HG02970 (cell line): ENCODE data around the gene GPM6B.

Experiments used
- ATAC-seq: cut with Tn5 transposase; IDR thresholded peaks from one replicate; pipeline ENCODE4 v1.9.1; 2021; ENCODE audit warnings: mild to moderate bottlenecking, moderate library complexity, moderate number of reproducible peaks; ENCODE audit not compliant: unreplicated experiment, low FRiP score

The GPM6B gene

DNA sequence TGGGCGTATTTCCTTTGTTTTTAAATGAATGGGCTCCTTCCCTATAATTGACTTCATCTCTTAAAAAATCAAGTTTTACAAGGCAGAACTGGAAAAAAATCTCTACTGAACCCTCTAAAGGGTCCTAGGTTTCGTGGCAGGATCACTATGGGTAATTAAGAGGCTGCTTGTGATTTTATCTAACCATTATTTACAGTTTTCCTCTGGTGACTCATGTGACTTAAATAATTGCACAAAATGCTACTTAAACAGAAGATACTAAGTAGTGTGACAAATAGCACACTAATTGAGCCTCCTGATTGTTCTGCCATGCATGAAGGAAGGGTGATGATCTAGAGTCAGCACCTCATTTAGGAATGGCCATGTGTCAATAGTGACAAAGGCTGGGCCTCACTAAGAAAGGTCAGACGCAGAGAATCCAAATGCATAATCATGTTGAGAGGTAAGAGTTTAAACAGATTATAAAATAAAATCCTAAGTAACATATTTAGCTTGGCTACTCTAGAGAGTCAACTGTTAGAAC is 46.8 kb downstream of the GPM6B start:
- no peak for ATAC-seq

DNA sequence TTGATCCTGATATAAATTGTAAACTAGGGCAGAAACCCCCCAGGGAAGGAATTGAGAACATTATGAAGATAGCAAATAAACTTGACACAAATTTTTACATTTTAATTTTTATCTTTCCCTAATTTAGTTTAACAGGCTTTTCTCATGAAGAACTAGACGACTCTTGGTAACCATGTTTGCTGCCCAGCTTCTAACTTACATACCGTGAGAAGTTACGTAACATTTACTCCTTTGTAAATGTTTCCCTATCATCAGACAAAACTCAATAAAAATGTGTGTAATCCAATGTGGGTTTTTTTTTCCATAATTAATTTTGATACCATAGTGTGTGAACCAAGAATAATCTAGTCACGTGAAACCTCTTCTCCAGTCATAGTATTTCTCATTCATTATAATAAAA is 48.0 kb downstream of the GPM6B start:
- ATAC-seq, result no peak

DNA sequence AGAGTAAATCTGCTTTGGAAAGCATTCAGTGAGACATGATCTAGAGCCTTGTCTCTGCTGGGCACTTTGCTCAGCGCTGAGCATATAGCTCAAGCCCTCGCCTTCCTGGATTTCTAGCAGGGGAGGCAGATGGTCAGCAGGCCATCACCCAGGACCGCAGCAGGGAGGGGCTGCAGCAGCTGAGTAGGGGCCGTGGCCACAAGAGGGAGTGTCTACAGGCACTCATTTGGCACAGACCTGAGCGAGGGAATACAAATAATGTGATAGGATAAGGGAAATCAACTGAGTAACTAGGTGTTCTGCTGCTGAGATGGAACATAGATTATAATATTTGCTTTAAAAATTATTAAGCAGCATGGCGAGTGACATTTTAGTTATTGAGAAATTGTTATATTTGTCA is 52.1 kb downstream of the GPM6B start:
- ATAC-seq, result no peak

DNA sequence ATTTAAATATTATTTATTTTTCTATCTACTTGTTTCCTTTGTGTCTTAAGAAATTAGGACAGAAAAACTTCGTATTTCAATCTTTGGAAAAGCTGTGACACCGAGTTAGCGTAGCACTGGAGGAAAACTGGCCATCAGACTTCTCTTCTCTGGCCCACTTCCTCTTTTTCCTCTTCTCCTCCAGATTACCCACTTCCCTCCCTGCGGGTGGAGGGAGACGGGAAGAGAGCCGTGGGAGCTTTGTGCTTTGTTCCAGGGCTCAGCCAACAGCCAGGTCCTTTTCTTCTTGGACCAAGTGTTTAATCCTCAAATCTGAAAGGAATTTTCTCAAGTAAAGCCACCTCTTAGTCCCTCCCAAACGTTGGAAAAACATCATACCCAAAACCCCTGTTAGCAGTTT is 52.6 kb downstream of the GPM6B start:
- ATAC-seq, result no peak

DNA sequence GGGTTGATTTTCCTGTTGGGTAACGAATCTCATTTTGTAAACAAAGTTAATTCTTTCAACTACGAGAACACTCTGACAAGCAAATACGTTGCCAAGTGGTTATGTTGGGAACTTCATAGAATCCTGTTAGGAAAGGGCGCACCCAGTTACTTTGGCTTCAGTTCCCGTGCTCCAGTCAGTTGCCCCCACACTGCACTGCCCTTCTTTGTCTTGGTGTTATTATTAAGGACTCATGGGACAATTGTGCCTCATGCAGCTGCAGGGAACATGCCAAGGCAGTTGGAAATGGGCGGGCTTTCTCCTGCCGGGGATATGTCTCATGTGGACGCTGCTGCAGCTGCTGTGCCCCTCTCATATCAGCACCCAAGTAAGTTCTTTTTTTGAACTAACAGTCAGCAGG is 53.4 kb downstream of the GPM6B start:
- no peak for ATAC-seq

DNA sequence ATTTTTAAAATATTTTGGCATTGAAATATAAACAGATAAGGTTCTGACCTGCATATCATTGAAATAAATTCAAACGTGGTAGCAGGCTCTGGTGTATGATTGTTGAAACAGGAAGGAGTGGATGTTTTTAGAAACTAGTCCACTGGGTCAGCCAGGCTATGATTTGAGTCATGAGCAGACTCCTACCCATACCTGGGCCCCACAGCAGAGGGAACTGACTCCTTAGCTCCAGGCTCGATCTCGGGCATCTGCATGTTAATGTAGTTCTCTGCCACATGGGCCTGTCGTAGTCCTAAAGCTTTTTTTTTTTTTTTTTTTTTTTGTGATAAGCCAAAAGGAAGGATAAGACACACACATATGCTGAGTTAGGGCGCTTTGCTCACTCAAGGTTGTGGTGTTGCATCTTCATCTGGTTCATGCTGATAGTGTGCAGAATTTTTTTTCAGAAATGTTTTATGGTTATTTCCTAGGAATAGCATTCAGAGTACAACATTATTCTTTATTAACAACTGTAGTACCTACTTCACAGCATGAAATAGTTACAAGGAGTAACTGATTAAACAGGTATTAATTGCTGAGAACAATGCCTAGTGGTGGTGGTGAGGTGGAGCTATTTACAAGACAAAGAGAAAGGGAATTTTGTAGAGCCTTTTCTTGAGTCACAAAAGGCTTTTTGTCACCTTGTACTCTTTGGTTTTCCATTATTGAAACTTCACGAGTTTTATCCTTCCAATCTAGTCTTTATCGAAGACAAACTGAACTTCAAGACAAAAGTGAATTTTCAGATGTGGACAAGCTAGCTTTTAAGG is 55.1 kb downstream of the GPM6B start:
- ATAC-seq, result no peak

DNA sequence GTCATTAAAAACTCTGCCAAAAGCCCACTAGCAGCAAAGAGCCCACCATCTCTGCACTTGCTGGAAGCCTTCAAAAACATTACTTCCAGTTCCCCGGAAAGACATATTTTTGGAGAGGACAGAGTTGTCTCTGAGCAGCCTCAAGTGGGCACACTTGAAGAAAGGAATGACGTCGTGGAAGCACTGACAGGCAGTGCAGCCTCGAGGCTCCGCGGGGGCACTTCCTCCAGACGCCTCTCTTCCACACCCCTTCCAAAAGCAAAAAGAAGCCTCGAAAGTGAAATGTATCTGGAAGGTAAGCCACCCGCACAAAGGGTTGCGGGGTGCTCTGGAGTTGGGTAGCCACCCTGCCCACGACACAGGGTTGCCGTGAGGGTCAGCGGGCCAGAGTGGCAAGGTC is 56.5 kb downstream of the GPM6B start:
- no peak for ATAC-seq

DNA sequence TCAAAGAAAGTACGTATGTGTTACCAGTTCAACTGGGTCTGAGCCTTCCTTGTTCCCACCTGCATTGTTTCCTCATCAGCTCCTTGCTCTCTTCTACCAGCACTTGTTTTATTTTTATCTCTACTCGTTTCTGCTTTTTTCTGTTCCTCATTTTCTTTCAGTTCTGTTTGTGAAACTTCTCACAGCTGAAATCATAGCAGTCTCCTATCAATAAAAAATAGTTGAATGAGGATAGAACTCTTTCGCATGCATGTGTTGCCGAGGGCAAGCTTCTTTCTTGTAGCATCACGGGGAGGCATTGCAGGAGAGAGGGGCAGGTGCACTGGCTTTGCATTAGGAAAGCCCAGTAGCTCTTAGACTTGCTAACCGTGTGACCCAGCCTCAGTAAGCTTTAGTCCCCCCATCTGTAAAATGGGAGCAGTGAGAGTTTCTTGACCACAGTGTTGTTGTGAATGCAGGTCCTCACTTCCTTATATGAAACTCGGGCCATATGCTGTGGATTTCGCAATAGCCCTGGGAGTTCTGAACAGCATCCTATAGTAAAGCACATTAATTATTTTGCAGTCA is 57.7 kb downstream of the GPM6B start:
- peak; percentile 56 for ATAC-seq

DNA sequence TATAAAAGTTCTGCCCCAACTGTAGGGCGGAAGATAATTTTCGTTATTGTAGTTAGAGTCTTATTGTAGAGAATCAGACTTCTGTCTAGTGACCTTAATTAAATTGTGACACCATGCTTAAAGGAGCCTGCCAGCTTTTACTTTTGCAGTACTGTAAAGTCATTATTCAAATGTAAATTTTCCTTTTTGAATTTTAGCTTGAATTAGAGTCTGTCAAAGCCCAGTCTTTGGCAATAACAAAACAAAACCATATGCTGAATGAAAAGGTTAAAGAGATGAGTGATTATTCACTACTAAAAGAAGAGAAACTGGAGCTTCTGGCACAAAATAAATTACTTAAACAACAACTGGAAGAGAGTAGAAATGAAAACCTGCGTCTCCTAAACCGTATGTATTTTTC is 60.5 kb downstream of the GPM6B start:
- ATAC-seq, result no peak

DNA sequence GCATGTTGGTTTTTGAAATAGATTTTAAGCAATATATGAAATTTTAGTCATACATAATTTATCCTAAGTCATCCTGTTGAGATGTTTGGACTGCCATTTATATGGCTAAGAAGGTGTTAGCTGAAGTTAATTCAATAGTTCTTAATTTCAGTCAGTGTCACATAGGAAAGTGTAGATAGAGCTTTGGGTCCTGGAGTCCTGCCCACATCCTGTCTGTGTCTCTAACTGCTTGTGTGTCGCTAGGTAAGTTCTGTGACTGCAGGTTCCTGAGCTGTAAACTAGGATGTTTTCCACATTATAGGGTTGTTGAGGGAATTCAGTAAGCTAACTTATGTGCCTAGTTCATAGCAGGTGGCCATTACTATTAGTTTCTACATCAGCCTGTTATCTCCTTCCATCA is 61.6 kb downstream of the GPM6B start:
- ATAC-seq, result no peak

DNA sequence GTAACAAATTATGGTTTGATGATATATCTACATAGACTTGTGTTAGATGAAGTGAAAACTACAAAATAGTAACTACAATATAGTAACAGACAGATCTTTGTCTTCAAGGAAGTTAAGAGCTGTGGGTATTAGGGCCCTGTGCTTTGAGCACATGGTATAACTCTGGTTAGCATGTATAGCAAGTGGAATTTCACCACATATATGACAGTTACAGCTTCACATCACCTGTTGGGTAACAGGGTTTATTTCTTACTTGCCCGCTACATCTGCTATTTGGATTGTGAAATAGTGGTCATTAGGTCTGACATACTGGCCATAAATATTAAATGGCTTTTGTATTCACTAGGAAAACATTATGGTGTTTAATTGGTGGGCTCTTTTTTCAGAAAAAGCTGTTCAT is 62.1 kb downstream of the GPM6B start:
- ATAC-seq, result no peak

DNA sequence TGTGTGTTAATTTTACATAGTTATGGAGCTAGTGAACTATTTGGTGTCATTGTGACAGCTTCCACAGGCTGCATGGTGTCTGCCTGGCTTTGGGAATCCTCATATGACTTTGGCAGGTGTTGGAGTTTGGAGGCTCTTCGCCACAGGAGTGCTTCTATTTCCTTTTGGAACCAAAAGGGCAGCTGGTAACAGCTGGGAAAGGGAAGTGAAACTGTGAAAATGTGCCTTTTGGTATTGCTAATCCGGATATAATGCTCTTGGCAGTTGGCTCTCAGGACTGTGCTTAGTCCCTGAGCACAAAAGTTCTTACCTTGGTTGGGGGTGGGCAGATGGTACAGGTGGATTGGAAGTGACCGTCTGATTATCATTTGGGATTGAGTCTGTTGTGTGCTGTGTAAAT is 64.2 kb downstream of the GPM6B start:
- ATAC-seq, result no peak

DNA sequence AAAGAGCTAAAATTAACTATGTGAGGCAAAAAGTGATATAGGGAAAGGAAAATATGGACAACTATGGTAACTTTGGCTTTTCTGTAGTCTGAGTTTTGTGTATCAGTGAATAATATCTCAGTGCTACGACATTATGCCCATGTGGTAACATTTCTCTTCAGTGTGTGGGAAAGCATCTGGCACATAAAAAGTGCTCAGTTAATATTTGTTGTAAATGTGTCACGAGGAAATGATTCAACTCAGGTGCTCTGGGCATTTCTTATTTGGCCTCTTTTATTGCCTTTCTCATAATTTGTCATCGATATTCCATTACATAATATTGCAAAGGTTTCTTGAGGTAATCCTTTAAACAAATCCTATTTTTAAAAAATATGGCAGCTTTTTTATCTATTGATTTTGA is 64.8 kb downstream of the GPM6B start:
- ATAC-seq, result no peak

DNA sequence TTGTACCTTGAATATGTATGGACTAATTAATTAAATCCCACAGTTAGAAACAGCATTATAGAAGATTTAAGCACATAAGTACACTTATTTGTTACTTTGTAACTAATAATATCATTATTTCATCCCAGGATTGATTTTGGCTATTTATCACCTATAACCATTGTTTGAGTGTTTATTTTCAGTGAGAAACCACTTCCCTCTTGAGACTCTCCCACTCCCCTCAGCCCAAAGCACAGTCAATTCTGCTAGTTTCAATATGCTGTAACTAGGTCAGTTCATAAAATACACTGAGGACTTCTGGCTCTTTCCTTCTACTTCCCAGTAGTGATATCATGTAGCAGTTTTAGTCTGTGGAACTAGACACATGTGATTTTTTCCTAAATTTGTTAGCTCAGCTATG is 66.1 kb downstream of the GPM6B start:
- ATAC-seq, result no peak

DNA sequence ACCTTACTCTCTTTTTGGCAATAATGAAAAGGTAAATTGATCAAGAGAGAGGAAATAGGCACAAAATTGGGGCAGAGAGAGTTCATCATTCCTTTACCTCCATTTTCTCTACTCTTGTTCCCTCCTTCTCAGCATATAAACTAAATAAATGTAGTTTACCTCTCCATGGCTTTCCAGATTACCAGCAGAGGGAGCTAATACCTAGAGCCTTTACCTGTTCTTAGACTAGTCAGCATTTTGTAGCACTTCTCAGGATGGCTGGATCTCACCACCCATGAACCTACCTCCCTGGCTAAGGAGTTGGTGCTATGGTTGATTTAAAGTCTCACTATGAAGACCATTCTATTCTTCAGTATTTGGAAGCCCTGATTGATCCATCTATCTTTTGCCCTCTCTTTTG is 66.7 kb downstream of the GPM6B start:
- ATAC-seq, result no peak

DNA sequence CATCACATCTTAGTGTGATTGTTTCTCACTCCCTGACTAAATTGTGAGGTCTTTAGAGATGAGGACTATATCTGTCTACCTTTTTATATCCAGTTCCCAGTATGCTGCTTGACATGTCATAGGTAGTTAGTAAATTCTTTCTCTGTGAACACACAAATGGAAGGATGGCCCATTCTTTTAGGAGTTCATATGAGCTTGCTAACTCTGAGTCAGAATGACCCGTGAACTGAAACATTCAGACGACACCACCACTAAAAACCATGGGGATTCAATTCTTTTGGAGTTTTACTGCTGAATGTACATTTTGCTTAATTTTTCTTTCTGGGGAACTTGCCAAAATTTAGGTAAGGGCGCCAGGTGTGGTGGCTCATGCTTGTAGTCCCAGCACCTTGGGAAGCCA is 68.4 kb downstream of the GPM6B start:
- ATAC-seq, result no peak

DNA sequence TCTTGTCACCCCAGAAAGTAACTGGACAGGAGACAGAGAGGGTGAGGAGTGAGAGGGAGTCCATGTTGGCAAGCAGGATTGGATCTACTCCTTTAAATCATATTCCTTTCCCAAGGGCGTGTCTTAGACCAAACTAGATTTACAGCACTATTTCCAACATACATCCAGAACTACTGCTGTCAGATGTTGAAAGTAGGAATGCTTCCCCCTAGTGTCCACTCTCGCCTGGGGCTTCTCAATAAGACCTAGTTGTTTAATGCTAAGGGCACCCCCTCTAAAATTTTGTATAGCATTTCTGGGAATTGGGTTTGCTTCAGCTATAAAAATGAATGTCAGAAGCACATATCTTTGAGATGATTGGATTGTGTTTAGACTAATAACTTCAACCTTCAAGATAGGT is 69.1 kb downstream of the GPM6B start:
- ATAC-seq, result no peak

DNA sequence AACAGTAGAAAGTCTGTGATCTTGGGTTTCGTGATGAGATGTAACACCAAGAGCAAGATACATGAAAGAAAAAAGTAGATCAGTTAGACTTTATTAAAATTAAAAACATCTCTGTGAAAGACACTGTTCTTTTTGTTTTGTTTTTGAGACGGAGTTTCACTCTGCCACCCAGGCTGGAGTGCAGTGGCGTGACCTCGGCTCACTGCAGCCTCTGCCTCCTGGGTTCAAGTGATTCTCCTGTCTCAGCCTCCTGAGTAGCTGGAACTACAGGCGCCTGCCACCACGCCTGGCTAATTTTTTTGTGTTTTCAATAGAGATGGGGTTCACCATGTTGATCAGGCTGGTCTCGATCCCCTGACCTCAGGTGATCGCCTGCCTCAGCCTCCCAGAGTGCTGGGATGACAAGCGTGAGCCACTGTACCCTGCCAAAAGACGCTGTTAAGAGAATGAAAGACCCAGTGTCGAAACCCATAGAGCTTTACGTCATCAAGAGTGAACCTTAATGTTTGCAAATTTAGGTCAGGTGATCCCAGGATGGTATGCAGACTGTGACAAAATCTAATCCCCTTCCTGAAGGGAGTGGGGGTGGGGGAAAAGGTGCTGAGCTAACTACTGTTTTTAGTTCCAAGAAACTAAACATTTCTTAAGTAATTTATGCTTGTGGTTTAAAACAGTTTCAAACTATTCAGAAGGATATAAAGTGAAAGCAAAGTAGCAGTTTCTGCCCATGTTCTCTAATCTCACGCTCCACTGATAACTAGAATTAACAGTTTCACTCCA is 74.3 kb downstream of the GPM6B start:
- peak; percentile 92 for ATAC-seq

DNA sequence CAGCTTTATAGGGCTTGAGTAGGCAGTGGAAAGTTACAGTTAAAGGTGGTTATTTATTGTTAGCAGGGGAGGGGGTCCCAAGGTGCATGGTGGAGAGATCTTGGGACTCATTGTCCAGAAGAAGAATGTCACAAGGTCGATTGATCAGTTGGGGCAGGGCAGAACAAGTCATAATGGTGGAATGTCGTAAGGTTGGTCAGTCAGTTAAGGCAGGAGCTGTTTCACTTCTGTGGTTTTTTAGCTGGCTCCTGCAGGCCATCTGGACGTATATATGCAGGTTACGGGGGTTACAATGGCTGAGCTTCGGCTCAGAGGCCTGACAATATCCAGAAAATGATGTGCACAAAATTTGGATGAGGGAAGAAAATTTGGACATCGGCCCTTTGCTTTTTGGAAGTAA is 75.2 kb downstream of the GPM6B start:
- ATAC-seq, result no peak

DNA sequence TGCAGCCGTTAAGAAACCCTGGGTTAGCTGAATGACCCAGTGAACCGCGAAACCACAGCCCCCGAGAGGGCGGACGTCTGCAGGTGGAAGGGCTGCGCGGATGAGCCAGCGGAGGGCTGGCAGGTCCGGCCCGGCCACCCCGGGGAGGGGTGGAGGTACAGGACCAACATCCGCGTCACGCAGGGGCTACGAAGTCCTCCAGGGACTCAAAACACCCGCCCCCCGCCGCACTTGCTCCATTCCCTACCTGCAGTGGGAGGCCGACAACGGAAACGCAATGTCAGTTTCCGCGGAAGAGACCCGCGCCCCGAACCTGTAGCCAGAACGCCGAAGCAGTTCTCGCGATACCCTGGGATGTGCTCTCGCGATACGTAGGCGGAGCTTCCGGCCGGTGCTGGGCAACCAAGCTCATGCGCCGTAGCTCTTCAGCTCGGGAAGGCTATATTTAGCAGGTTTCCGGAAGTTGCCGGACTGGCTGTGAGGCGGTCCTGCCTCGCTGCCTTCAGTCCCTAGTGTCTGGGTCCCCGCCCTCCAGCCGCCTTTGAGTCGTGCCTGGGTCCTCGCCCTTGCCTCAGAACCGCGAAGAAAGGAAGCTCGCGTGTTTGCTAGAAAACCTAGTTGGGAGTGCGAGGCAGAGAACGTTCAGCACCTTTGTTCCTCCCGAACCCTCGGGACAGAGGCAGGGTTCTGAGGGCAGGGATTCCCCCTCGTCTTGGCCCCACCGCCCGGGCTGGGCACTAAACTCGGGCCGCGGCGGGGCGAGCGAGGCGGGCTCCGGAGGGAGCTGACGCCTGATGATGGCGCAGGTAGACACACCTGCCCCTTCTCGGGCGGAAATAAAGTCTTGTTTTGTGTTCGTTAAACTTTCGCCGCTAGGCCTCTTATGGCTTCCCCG is 82.4 kb downstream of the GPM6B start, which contains the start of the genes OFD1 and TRAPPC2:
Gene OFD1 (plus strand): TSS at position 471 of the 895 bp plus-strand sequence. CDS start 324 bp downstream, at position 795.
Gene TRAPPC2 (minus strand): TSS at position 343 of the 895 bp plus-strand sequence. CDS start 14,657 bp downstream, outside the sequence.
- peak; percentile 96 for ATAC-seq
